Measurements from ENCODE around the gene MMP24.

The MMP24 gene

GRCh38 chr20:35275741-35276251 lies 49.3 kb downstream of the MMP24 start:
- no peak for TF ChIP-seq CTCF (conservative IDR thresholded peaks at IDR 0.05; ENCODE audit: control insufficient read depth, insufficient read depth, low read depth, low read length)
- no peak for DNase-seq (ENCODE audit: low read depth)
- no peak overlapping the region for H3K4me3 ChIP-seq (ENCODE audit: control insufficient read depth, low read depth, low read length)

GRCh38 chr20:35276408-35276807 lies 49.9 kb downstream of the MMP24 start:
- peak overlapping the region; percentile 79 for H3K4me3 ChIP-seq (ENCODE audit: control insufficient read depth, low read depth, low read length)
- TF ChIP-seq CTCF (conservative IDR thresholded peaks at IDR 0.05; ENCODE audit: control insufficient read depth, insufficient read depth, low read depth, low read length), result no peak
- no peak for DNase-seq (ENCODE audit: low read depth)

GRCh38 chr20:35277127-35277526 lies 50.6 kb downstream of the MMP24 start:
- H3K4me3 ChIP-seq (ENCODE audit: control insufficient read depth, low read depth, low read length), result peak overlapping the region; percentile 79
- TF ChIP-seq CTCF (conservative IDR thresholded peaks at IDR 0.05; ENCODE audit: control insufficient read depth, insufficient read depth, low read depth, low read length), result no peak
- DNase-seq (ENCODE audit: low read depth), result no peak

- DNase-seq (ENCODE audit: low read depth), result peak; percentile 81
- H3K4me3 ChIP-seq (ENCODE audit: control insufficient read depth, low read depth, low read length), result peak within 1 kb of the TSS; percentile 79
- peak; percentile 16 for TF ChIP-seq CTCF (conservative IDR thresholded peaks at IDR 0.05; ENCODE audit: control insufficient read depth, insufficient read depth, low read depth, low read length)
These were observed 51.3 kb downstream of the MMP24 start, which contains the start of gene MMP24OS for GRCh38 chr20:35277531-35278395. Gene MMP24OS, minus strand, starts transcription at chr20:35278122. Its CDS starts 193 bp downstream, at chr20:35277929.

GRCh38 chr20:35279040-35279439 lies 52.5 kb downstream of the MMP24 start:
- TF ChIP-seq CTCF (conservative IDR thresholded peaks at IDR 0.05; ENCODE audit: control insufficient read depth, insufficient read depth, low read depth, low read length), result no peak
- no peak overlapping the region for H3K4me3 ChIP-seq (ENCODE audit: control insufficient read depth, low read depth, low read length)
- no peak for DNase-seq (ENCODE audit: low read depth)

GRCh38 chr20:35279533-35280174 lies 53.2 kb downstream of the MMP24 start:
- no peak overlapping the region for H3K4me3 ChIP-seq (ENCODE audit: control insufficient read depth, low read depth, low read length)
- no peak for DNase-seq (ENCODE audit: low read depth)
- TF ChIP-seq CTCF (conservative IDR thresholded peaks at IDR 0.05; ENCODE audit: control insufficient read depth, insufficient read depth, low read depth, low read length), result no peak
